ENCODE measurements around the gene CH25H.
A peak's percentile ranks its signal among the peaks of the same experiment; 100 is the strongest.
"Not testable (repeated sequence)": the region's sequence is repeated elsewhere in the genome, so short reads cannot be mapped to it uniquely, and the experiment has no call there.

Gene CH25H, protein sequence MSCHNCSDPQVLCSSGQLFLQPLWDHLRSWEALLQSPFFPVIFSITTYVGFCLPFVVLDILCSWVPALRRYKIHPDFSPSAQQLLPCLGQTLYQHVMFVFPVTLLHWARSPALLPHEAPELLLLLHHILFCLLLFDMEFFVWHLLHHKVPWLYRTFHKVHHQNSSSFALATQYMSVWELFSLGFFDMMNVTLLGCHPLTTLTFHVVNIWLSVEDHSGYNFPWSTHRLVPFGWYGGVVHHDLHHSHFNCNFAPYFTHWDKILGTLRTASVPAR

DNA sequence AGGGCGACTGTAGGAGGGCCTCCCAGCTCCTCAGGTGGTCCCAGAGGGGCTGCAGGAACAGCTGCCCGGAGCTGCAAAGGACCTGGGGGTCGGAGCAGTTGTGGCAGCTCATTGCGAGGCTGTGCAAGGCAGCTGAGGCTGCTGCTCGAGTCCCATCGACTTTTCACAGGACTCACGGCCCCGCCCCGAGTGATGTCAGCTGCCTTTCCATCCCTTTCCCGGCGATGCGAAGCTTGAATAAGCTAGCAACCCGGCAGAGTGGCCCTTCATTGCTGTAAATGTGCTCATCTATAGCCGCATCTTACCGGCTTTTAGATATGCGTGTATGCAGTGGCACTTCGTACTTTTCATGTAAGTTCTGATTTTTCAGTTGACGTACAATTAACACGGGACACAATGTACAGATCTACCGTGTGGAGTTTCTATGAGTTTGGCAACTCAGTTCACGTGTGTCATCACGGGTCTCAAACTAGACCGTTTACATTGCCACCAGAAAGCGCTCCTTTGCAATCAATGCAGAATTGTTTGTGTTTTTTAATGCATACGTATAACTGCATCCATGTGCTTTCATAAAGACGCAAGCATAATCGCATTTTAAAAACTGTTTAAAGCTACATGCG lies at the start of gene CH25H:
TSS of gene CH25H (minus strand) at position 137 of the 620 bp plus-strand sequence. CDS start at position 112, 25 bp downstream.
- DNase-seq, result no peak

- DNase-seq, result no peak
Measured at GRCh38 chr10:89256340-89256739, 49.2 kb upstream of the CH25H start.

DNA sequence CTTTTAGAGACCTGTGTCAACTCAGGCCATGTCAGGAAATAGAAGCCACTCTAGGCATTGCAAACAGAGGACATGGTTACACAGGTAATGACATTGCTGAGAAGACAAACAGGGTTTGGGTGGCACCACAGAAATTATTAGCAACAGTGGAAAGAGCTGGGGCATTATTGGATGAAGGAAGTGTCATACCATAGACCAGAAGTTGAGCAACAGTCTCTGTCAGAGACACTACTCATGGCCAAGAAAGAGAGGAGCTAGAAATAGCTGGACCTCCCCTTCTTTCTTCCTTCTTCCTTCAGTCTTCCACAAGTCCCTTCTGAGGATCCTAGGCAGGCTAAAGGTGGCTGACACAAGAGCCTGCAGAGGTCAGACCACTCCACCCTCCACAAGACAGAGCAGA lies 48.7 kb upstream of the CH25H start:
- DNase-seq, result no peak

DNA sequence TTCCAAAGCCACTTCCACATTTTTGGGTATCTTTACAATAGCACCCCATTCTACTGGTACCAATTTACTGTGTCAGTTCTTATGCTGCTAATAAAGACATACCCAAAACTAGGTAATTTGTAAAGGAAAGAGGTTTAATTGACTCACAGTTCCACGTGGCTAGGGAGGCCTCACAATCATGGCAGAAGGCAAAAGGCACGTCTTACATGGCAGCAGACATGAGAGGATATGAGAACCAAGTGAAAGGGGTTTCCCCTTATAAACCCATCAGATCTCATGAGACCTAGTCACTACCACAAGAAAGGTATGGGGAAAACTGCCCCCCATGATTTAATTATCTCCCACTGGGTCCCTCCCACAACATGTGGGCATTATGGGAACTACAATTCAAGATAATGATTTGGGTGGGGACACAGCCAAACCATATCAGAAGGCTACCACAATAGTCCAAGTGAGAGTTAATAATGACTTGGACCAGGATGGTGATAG lies 48.0 kb upstream of the CH25H start:
- not testable (repeated sequence) for DNase-seq

DNA sequence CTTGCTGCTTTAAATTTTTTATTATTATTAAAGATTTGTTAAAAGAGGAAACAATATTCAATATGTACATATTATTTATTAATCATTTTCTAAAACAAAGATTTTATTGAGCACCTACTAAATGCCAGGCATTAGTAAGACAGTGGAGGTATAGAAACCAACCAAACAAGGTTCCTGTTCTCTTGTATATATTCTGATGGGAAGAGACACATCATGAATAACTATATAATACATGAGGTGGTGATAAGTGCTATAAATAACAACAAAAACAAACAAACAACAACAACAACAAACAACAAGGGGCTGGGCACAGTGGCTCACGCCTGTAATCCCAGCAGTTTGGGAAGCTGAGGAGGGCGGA lies 45.1 kb upstream of the CH25H start:
- DNase-seq, result no peak

DNA sequence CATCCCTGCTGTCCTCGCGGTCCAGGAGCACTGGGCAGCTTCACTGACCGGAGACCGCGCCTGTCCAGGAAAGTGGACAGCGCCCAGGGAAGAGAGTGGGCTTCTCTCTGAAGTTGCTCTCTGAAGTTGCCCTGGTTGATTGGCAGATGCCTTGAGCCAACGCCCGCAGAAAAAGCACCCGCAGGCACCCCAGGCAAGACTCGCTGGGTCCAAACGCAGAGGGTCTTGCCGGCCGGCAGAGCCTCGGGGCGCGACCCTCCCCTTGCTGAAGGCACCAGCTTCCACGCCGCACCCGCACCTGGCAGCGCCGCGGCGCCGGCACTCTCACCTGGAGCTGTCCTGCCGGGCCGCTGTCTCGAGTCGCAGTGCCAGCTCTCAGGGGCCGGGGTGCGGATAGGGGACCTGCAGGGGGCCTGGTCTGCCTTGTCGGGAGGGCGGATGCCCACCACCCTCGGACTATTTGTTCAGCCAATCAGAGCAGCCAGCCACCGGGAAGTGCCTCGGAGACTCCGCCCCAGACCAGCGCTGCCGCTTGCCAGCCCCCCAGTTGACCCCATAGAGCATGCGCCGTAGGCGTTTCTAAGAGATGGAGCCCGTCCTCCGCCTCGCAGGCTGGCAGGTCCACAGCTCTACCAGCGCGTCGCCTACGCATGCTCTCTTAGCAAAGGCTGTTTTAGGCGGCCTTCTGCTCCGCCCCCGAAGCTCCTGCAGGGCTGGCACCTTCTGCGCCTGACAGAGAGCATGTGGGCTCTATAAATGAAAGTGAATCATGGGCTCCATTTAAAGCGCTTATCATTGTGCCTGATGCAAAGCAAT lies 44.5 kb upstream of the CH25H start, which contains the start of gene LIPA:
TSS of gene LIPA (minus strand) at position 367 of the 816 bp plus-strand sequence. CDS start 4,127 bp downstream, outside the sequence.
- peak; percentile 80 for DNase-seq

DNA sequence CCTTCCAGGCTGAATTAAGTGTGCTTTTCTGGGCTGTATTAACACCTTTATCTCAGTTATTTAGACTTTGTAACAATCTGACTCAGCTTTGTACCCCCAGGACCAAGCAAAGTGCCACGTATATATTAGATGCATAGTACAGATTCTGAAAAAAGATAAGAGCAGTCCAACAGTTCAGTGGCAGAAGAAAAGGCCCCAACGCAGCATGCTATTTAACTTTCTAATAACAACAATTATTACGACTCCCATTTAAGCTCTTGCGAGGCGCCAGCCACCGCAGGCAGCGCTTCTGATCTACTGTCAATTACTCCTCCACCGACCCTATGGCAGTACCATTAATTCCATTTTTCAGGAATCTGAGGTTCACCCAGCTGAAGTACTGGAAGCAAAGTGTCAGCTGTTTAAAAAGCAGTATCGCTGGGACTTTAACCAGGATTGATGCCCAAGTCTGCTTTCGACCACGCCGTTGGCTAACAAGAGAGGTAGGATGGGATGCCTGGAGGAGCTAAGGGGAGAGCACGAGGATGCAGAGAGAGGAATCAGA lies 43.8 kb upstream of the CH25H start:
- DNase-seq, result no peak

- no peak for DNase-seq
Measured at GRCh38 chr10:89248990-89249389, 41.9 kb upstream of the CH25H start.

GRCh38 chr10:89247623-89248022 lies 40.5 kb upstream of the CH25H start:
- DNase-seq, result not testable (repeated sequence)

- no peak for DNase-seq
Measured at GRCh38 chr10:89245802-89246201, 38.7 kb upstream of the CH25H start.

DNA sequence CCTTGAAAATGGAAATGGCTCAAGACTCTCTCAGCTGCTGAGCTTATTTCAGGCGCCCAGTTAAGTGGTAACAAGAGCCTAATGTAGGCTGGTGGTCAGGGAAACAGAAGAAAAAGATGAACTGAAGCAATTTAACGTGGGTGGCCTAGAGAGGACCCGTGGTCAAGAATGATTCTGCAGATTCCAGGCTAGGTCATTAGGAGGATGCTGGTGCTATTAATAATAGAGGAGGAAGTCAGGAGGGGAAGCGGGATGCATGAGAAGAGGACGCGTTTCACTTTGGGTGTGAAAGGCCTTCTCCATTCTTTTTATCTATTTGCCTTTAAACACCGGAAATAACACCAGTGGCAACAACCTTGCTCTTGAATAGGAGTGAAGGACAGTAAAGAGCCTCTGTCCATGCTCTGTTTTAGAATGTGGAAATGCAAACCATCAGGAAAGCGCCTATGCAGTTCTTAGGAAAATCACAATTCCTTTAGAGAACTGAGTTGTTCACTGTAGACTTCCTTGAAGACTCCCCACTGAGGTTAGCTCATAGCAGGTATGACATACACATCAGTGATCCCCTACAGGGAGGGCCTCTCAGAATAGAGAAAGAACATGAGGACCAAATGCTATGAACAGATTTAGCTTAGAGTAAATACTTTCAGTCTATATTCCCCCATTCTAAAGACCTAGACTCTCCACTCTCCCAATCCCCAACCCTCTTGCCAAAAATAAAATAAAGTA lies 35.9 kb upstream of the CH25H start:
- no peak for DNase-seq

DNA sequence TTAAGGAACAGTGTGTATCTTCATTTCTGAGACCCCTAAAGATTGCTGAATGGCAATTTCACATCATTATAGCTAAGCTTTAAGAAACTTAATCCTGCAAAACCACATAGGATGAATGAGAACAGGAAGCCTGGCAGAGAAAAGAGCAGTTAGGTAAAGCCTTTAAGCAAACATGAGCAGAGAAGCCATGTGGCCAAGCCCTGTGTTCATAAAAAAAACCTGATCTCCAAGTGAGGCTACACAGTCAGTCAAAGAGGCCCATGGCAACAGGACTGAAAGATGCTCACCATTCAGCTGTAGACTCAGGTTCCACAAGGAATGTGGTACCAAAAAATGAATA lies 35.2 kb upstream of the CH25H start:
- no peak for DNase-seq

- no peak for DNase-seq
Measured at GRCh38 chr10:89241486-89242344, 34.6 kb upstream of the CH25H start.

GRCh38 chr10:89241026-89241425 lies 33.9 kb upstream of the CH25H start:
- DNase-seq, result no peak

- DNase-seq, result no peak
Measured at GRCh38 chr10:89240519-89240918, 33.4 kb upstream of the CH25H start.

DNA sequence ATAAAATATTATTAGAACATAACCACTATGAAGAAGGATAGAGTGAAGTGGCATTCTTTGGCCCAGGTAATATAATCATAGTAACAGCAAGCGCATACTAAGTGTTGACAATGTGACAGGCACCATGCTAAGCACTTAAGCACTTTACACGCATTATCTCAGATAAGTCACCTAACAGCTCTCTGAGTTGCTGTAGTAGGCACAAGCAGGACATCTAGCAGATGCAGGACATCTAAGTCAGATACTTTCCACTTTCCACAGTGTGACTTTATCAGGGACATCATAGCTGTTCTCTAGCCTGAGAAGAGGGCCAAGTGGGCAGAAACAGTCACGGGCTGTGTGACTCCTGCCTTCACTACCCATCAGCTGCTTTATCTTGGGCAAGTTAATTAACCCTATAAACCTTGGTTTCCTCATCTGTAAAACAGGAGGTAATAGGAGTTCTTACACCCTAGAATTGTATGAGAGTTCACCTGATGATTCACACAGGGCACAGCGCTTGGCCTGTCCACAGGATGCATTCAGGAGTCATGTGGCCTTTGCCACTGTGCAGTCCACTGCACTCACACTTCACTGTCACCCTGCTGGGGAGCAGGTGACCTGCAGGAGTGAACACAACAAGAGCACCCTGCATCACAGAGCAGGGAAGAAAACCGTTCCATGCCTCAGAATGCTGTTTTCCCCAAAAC lies 32.0 kb upstream of the CH25H start:
- no peak for DNase-seq

DNA sequence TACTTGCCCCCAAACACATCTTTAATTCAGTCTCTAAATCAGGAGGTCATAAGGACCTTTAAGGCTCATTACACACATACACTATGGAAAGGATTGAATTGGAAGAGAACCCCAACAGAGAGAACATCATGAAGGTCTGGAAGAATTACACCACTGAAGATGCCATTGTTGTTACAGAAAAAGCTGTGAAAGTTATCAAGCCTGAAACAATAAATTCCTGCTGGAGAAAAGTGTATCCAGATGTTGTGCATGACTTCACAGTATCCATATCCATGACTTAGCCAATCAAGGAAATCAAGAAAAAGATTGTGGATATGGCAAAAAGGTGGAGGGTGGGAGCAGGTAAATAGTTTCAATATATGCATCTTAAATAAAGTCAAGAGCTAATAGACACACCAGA lies 30.7 kb upstream of the CH25H start:
- DNase-seq, result no peak

DNA sequence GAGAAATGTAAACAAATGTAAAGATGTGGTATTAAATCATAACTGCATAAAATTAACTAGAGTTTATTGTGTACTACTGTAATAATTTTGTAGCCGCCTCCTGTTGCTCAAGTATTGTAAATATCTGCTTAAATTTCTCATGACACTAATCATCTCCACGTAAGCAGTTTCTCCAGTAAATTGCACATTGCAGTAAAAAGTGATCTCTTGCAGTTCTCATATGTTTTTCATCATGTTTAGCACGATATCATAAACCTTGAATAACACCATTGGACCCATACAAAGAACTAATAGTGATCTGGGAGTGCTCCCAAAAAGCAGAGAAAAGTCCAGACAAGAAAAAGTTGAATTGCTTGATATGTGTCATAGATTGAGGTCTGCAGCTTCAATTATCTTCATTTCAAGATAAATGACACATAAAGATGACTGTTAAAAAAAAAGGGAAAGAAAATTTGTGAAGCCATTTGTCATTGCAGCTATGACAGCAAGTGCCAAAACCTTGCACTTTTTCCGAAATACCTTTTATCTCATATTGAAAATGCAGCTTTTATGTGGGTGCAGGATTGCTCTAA lies 29.2 kb upstream of the CH25H start:
- DNase-seq, result no peak

DNA sequence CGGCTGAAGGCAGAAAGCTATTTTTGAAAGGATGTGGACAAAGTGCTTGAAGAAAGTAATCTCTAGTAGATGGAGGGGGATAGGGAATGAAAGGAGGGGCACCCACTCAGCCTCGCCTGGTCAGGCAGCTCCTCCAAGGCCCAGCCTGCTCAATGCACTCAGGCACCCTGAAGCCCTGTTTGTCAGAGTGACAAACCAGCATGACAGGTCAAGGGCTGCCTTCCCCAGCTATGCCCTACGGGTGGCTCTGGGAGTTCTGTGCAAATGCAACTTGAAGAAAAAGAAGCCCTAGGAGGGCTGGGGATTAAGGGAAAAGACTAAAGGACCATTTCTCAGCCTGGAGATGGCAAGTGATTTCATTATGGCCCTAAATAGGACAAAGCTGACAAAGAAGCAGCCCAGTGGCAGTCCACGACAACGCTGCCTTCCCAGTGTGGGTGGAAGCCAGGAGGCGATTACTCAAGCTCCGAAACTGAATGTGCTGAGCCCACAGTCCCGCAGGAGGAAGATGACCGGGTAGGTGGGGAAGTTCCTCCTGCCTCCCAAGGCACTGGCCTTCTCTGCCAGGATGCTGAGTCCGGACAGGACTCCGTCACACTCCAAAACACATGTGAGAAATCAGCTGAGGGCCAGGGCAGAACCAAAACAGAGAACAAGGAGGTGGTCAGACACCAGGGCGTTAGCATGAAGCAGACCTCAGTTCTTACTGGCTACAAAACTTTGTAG lies 28.1 kb upstream of the CH25H start:
- DNase-seq, result no peak

DNA sequence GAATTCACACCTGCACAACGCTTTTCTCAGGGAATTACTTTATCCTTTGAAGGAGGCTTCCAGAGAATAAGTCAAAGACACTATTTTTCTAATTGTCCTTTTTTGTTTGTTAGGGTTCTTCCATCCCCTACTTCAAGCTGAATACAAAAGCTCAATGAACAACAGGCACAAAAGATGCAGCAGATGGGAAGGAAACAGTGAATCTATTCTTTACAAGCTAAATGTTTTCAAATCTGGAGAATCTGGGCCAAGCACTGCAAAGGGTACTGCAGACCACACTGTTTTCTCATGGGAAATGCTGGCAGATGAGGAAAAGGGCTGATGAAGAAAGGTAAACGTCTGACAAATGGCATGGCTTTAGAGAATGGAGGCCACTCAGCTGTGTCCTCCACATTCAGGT lies 25.9 kb upstream of the CH25H start:
- no peak for DNase-seq

All from DMS79 (cell line).